ENCODE results near the gene ZNF467. TPM values are rescaled to one million over a fixed set of nuclear protein-coding genes. Genes with fewer than 3 reads are reported as not detected.

The ZNF467 gene
- total and polyA plus RNA-seq, 12 donors, result 2.2 to 10.5 (median 4.7) TPM

DNA sequence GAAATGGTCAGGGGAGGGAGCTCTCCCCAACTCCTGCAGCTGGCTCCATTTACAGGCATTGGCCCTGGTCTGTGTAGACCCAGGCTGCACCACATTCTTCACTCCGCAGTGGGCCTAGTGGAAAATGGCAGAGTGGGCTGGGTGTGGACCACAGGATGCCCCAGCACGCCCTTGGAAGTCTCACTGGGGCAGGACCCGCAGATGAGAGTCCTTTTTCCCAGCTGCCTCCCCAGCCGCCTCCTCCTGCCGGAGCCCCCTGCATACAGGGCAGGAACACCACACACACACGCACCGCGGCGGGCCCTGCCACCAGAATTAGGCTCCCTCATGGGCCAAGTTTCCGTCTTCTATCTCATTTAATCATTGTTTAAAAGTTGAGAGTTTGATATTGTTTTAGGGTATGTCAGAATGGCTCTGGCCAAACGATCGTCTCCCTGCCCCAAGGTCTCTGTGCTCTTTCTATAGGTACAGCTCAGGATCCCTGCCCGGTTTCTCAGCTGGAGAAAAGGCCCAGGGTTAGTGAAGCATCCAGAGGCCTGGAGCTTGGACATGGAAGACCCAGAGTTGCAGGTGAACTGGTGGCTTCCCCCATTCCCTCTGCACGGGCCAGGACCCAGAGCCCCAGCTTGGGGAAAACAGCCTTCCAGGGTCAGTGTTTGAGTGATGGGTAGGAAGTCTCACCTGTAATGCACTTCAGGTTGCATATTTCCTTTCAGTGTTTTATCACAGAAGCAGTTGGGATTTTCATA lies 42.0 kb downstream of the ZNF467 start:
- DNase-seq, result no peak
- H3K27ac ChIP-seq, result no peak overlapping the region
- H3K27me3 ChIP-seq, result peaks cover 0 to 4% (median 0%) of the 10 kb centered on the region in 7 donors
- peaks cover 0 to 22% (median 6%) of the 10 kb centered on the region in 9 donors for H3K4me1 ChIP-seq
- 92 to 93% methylated on average over 14 of the region's 14 CpGs for WGBS, 2 donors
- TF ChIP-seq, protein P1, sequence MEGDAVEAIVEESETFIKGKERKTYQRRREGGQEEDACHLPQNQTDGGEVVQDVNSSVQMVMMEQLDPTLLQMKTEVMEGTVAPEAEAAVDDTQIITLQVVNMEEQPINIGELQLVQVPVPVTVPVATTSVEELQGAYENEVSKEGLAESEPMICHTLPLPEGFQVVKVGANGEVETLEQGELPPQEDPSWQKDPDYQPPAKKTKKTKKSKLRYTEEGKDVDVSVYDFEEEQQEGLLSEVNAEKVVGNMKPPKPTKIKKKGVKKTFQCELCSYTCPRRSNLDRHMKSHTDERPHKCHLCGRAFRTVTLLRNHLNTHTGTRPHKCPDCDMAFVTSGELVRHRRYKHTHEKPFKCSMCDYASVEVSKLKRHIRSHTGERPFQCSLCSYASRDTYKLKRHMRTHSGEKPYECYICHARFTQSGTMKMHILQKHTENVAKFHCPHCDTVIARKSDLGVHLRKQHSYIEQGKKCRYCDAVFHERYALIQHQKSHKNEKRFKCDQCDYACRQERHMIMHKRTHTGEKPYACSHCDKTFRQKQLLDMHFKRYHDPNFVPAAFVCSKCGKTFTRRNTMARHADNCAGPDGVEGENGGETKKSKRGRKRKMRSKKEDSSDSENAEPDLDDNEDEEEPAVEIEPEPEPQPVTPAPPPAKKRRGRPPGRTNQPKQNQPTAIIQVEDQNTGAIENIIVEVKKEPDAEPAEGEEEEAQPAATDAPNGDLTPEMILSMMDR (IDR thresholded peaks at IDR 0.05), result no peak
- H3K4me3 ChIP-seq, result no peak overlapping the region
- ATAC-seq, result no peak
- intact Hi-C loops (cut with DNase I), result loop anchor here in 1 of 10 donors (5.0 kb wide), 1 partner anchor 64 kb away; no protein-coding TSS in a partner anchor
- no peaks in the 10 kb centered on the region for H3K9me3 ChIP-seq
- H3K36me3 ChIP-seq, result peaks cover 0 to 79% (median 39%) of the 10 kb centered on the region in 9 donors

DNA sequence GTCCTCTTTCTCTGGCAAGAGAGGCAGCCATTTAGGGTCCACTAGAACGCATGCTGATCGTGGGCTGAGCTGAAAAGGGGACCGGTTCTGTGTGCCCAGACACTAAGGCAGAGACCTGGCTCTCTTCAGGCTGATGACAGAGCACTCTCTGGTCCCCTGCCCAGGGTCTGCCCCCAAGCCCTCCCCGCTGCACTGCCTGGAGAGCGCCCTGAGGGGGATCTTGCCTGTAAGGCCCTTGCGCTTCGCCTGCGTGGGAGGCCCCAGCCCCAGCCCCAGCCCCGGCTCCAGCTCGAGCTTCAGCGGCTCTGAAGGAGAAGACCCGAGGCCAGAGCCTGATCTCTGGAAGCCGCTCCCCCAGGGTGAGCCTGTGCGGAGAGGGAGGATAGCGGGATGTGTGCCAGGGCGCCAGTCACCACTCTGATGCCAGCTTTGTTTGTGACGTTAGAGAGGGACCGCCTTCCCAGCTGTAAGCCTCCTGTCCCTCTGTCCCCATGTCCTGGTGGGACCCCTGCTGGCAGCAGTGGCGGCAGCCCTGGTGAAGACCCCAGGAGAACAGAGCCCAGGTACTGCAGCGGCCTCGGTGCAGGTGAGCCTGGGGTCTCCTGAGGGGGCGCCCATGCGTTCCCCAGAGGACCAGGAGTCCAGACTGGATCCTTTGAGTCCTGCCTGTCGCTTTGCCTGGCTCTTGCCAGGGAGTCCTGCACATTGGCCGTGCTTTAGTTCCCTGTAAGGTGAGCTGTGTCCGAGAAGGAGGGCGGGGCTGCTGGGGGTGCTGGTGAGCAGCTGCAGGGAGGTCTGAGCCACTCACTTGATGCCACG lies 43.2 kb downstream of the ZNF467 start:
- ATAC-seq (peak; percentile 59 to 89 (median 79)), DNase-seq (peak; percentile 58 to 65)
- Histone ChIP-seq H3K27ac (peak overlapping the region in 8 of 10 donors; percentile 35 to 77 (median 59)), H3K36me3 (peaks cover 4 to 91% (median 48%) of the 10 kb centered on the region in 9 donors), H3K4me3 (no peak overlapping the region), H3K4me1 (peaks cover 0 to 22% (median 6%) of the 10 kb centered on the region in 9 donors), H3K27me3 (no peaks in the 10 kb centered on the region), H3K9me3 (no peaks in the 10 kb centered on the region)
- intact Hi-C loops (cut with DNase I), result loop anchor here in 1 of 10 donors (5.0 kb wide), 1 partner anchor 63 kb away; no protein-coding TSS in a partner anchor
- TF ChIP-seq, protein P1 (IDR thresholded peaks at IDR 0.05), result peak in 5 of 9 donors; percentile 24 to 55 (median 49)
- WGBS, 2 donors, result 65 to 79% methylated on average over 28 of the region's 28 CpGs

DNA sequence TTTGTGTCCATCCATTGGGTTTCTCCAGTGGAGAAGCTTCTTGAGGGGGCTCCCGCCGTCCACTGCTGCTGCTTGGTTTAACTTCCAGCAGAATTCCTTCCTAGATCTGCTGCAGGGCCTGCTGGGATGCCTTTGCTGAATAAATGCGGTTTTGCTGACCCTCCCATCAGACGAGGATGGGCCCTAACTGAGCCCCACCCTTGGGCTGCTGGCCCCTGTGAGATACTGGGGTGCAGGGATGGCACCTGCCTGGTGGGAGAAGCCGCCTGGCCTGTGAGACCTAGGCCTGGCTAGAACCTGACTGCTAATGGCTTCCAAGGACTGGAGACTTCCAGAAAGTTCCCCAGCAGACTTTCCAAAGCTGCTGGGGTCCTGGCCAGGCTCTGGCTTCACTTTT lies 43.8 kb downstream of the ZNF467 start:
- Histone ChIP-seq H3K27ac (peak overlapping the region in 8 of 10 donors; percentile 35 to 77 (median 59)), H3K4me1 (peaks cover 0 to 22% (median 6%) of the 10 kb centered on the region in 9 donors), H3K27me3 (no peaks in the 10 kb centered on the region), H3K36me3 (peaks cover 4 to 97% (median 53%) of the 10 kb centered on the region in 9 donors), H3K9me3 (no peaks in the 10 kb centered on the region), H3K4me3 (no peak overlapping the region)
- WGBS, 2 donors, result 75 to 84% methylated on average over 5 of the region's 5 CpGs
- intact Hi-C loops (cut with DNase I), result no loop called here
- TF ChIP-seq, protein P1 (IDR thresholded peaks at IDR 0.05), result no peak
- DNase-seq (no peak), ATAC-seq (no peak)
